Measurements from ENCODE around the gene EIF4E3.

DNA sequence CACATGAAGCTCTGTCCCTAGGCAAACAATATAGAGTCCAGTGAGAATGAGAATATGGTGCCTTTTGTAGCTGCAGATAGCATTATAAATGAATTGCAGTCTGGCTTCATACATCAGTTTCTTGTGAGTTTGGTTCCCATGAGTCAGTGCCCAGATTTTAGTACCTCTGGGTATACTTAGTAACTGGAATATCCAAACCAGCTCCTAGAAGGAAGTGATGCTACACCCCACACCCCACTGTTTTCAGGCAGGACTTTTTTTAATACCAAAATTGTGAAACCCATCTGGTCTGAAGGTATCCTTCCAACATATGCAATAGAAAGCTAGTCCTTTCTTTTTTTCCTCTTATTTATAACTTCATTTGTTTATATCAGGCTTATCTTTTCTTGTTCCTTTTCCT lies 99.5 kb downstream of the EIF4E3 start:
- TF ChIP-seq, protein P1, sequence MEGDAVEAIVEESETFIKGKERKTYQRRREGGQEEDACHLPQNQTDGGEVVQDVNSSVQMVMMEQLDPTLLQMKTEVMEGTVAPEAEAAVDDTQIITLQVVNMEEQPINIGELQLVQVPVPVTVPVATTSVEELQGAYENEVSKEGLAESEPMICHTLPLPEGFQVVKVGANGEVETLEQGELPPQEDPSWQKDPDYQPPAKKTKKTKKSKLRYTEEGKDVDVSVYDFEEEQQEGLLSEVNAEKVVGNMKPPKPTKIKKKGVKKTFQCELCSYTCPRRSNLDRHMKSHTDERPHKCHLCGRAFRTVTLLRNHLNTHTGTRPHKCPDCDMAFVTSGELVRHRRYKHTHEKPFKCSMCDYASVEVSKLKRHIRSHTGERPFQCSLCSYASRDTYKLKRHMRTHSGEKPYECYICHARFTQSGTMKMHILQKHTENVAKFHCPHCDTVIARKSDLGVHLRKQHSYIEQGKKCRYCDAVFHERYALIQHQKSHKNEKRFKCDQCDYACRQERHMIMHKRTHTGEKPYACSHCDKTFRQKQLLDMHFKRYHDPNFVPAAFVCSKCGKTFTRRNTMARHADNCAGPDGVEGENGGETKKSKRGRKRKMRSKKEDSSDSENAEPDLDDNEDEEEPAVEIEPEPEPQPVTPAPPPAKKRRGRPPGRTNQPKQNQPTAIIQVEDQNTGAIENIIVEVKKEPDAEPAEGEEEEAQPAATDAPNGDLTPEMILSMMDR (conservative IDR thresholded peaks at IDR 0.05; ENCODE audit: low read depth, low read length), result no peak
- TF ChIP-seq EZH2 (IDR thresholded peaks at IDR 0.05; ENCODE audit: low read length, unreplicated experiment) (no peak), EZH2phosphoT487 (IDR thresholded peaks at IDR 0.05; ENCODE audit: borderline replicate concordance, low read length) (no peak)
